ENCODE data around the gene CPED1. TPM values are rescaled to one million over a fixed set of nuclear protein-coding genes. Genes with fewer than 3 reads are reported as not detected.
"Not testable (repeated sequence)": the region's sequence is repeated elsewhere in the genome, so short reads cannot be mapped to it uniquely, and the experiment has no call there.

Gene CPED1
- total and polyA plus RNA-seq, 4 donors: 4.7 to 34.1 (median 16.7) TPM

DNA sequence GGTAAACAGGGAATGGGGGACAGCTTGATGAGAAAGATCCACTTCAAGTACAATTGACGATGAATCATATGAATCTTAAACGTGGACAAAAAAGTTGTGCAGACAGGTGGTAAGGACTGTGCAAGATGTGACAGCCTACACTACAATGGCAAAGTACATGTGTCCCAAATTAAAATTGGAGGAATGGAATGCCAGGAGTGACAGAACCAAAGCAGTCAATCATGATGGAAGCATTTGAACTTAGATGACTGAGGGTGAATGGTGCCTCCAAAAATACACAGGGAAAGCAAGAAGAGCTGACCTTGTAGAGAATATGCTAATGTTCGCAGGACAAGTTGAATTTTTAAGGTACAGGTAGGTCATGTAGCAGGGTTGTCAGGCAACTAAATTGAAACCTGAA lies 189.9 kb downstream of the CPED1 start:
- H3K27ac ChIP-seq (ENCODE audit: low read depth, low read length): no peak overlapping the region
- H3K4me3 ChIP-seq (ENCODE audit: low read depth, low read length): no peak overlapping the region
- no peaks in the 10 kb centered on the region for H3K9me3 ChIP-seq (ENCODE audit: control insufficient read depth, insufficient read depth, low read length)
- WGBS (ENCODE audit: insufficient coverage): 88% methylated on average over 3 of the region's 3 CpGs
- no peak for DNase-seq (ENCODE audit: low read depth in 4 of 6, low spot score in 6 of 6)
- no peaks in the 10 kb centered on the region for H3K36me3 ChIP-seq (ENCODE audit: control insufficient read depth, insufficient read depth, low read length)
- H3K4me1 ChIP-seq (ENCODE audit: control insufficient read depth, insufficient read depth, low read length): no peaks in the 10 kb centered on the region
- no peaks in the 10 kb centered on the region for H3K27me3 ChIP-seq (ENCODE audit: control insufficient read depth, insufficient read depth, low read length)

GRCh38 chr7:121178869-121179497 lies 190.5 kb downstream of the CPED1 start:
- H3K4me3 ChIP-seq (ENCODE audit: low read depth, low read length): no peak overlapping the region
- no peaks in the 10 kb centered on the region for H3K4me1 ChIP-seq (ENCODE audit: control insufficient read depth, insufficient read depth, low read length)
- H3K9me3 ChIP-seq (ENCODE audit: control insufficient read depth, insufficient read depth, low read length): no peaks in the 10 kb centered on the region
- no peak overlapping the region for H3K27ac ChIP-seq (ENCODE audit: low read depth, low read length)
- H3K36me3 ChIP-seq (ENCODE audit: control insufficient read depth, insufficient read depth, low read length): no peaks in the 10 kb centered on the region
- no peak for DNase-seq (ENCODE audit: low read depth in 4 of 6, low spot score in 6 of 6)
- WGBS (ENCODE audit: insufficient coverage): 94% methylated on average over 2 of the region's 2 CpGs
- H3K27me3 ChIP-seq (ENCODE audit: control insufficient read depth, insufficient read depth, low read length): no peaks in the 10 kb centered on the region

GRCh38 chr7:121180436-121181063 lies 192.0 kb downstream of the CPED1 start:
- no peaks in the 10 kb centered on the region for H3K9me3 ChIP-seq (ENCODE audit: control insufficient read depth, insufficient read depth, low read length)
- H3K27me3 ChIP-seq (ENCODE audit: control insufficient read depth, insufficient read depth, low read length): no peaks in the 10 kb centered on the region
- H3K4me3 ChIP-seq (ENCODE audit: low read depth, low read length): no peak overlapping the region
- 100% methylated on average over 1 of the region's 4 CpGs for WGBS (ENCODE audit: insufficient coverage)
- DNase-seq (ENCODE audit: low read depth in 4 of 6, low spot score in 6 of 6): no peak
- no peaks in the 10 kb centered on the region for H3K4me1 ChIP-seq (ENCODE audit: control insufficient read depth, insufficient read depth, low read length)
- no peaks in the 10 kb centered on the region for H3K36me3 ChIP-seq (ENCODE audit: control insufficient read depth, insufficient read depth, low read length)
- H3K27ac ChIP-seq (ENCODE audit: low read depth, low read length): no peak overlapping the region

DNA sequence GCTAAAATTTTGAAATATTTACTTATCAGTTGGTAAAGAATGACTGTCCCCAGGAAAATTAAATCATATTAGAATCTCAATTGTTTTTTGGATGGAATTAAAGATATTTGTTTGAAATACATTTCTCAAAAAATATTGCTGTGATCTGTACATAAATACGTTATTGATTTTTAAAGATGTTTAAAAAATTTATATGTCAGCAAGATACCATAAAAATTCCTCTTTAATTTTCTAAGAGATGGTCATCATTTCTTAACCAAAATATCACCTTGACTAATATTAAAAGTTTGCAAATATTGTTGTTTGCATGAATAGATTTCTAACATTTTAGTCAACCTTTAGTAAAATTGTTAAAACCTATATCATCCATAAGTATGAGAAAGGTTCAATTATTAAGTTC lies 192.8 kb downstream of the CPED1 start:
- WGBS (ENCODE audit: insufficient coverage): no CpG with 5 or more reads among the region's 1 CpG
- H3K36me3 ChIP-seq (ENCODE audit: control insufficient read depth, insufficient read depth, low read length): no peaks in the 10 kb centered on the region
- no peak for DNase-seq (ENCODE audit: low read depth in 4 of 6, low spot score in 6 of 6)

DNA sequence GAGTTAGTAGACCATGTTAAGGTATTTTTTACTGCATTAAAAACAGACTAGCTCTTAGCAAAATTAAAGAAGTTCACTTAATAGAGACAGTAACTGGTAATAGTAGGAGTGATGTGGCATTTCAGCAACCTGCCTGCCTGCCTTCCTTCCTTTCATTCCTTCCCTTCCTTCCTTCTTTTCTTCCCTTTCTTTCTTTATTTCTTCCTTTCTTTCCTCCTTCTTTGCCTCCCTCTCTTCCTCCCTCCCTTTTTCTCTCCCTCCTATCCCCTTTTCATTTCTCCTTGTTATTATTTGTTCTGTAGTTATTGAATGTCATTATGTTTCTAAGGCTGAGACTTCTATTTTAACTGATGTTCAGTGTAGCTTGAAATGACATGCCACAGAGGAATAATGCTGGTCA lies 193.8 kb downstream of the CPED1 start:
- H3K36me3 ChIP-seq (ENCODE audit: control insufficient read depth, insufficient read depth, low read length): no peaks in the 10 kb centered on the region
- H3K4me1 ChIP-seq (ENCODE audit: control insufficient read depth, insufficient read depth, low read length): no peaks in the 10 kb centered on the region
- no peak overlapping the region for H3K4me3 ChIP-seq (ENCODE audit: low read depth, low read length)
- no peak overlapping the region for H3K27ac ChIP-seq (ENCODE audit: low read depth, low read length)
- no peaks in the 10 kb centered on the region for H3K9me3 ChIP-seq (ENCODE audit: control insufficient read depth, insufficient read depth, low read length)
- H3K27me3 ChIP-seq (ENCODE audit: control insufficient read depth, insufficient read depth, low read length): no peaks in the 10 kb centered on the region
- DNase-seq (ENCODE audit: low read depth in 4 of 6, low spot score in 6 of 6): no peak

More for the DNA sequence above, 192.8 kb downstream of the CPED1 start:
- H3K27ac ChIP-seq (ENCODE audit: low read depth, low read length): no peak overlapping the region
- no peaks in the 10 kb centered on the region for H3K9me3 ChIP-seq (ENCODE audit: control insufficient read depth, insufficient read depth, low read length)
- H3K4me3 ChIP-seq (ENCODE audit: low read depth, low read length): no peak overlapping the region
- no peaks in the 10 kb centered on the region for H3K27me3 ChIP-seq (ENCODE audit: control insufficient read depth, insufficient read depth, low read length)
- no peaks in the 10 kb centered on the region for H3K4me1 ChIP-seq (ENCODE audit: control insufficient read depth, insufficient read depth, low read length)

DNA sequence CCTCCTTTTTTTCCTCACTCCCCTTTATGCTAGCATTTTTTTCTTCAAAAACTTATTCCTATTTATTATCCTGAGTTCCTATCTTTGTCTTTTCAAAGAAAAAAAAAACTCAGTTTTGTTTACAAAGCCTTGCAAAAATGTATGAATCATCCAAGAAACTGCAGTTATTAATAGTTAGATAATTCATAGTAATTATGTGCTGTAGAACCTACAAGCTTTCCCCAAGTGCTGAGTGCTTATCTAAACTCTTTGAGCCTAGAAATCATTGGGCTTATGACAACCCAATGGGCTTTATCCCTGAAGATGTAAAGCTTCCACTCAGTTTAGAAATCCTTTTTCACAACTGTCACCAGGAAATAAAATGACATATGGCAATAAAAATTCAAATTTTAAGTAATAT lies 194.4 kb downstream of the CPED1 start:
- no peak for DNase-seq (ENCODE audit: low read depth in 4 of 6, low spot score in 6 of 6)
- Histone ChIP-seq H3K36me3 (ENCODE audit: control insufficient read depth, insufficient read depth, low read length) (no peaks in the 10 kb centered on the region), H3K27me3 (ENCODE audit: control insufficient read depth, insufficient read depth, low read length) (no peaks in the 10 kb centered on the region), H3K4me3 (ENCODE audit: low read depth, low read length) (no peak overlapping the region), H3K9me3 (ENCODE audit: control insufficient read depth, insufficient read depth, low read length) (no peaks in the 10 kb centered on the region), H3K4me1 (ENCODE audit: control insufficient read depth, insufficient read depth, low read length) (no peaks in the 10 kb centered on the region), H3K27ac (ENCODE audit: low read depth, low read length) (no peak overlapping the region)

DNA sequence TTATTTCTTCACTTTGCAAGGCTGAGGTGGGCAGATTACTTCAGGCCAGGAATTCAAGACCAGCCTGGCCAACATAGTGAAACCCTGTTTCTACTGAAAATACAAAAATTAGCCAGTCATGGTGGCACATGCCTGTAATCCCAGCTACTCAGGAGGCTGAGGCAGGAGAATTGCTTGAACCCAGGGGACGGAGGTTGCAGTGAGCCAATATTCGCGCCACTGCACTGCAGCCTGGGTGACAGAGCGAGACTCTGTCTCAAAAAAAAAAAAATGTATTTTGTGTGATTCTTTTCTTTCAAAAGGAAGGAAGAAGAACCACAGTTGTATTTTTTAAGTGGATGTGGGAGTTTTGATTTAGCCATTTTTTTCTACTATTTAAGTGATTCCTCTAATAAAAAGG lies 195.4 kb downstream of the CPED1 start:
- not testable (repeated sequence) for H3K27ac ChIP-seq (ENCODE audit: low read depth, low read length); DNase-seq (ENCODE audit: low read depth in 4 of 6, low spot score in 6 of 6); H3K9me3 ChIP-seq (ENCODE audit: control insufficient read depth, insufficient read depth, low read length); H3K36me3 ChIP-seq (ENCODE audit: control insufficient read depth, insufficient read depth, low read length); H3K4me1 ChIP-seq (ENCODE audit: control insufficient read depth, insufficient read depth, low read length); H3K4me3 ChIP-seq (ENCODE audit: low read depth, low read length); H3K27me3 ChIP-seq (ENCODE audit: control insufficient read depth, insufficient read depth, low read length)
- no CpG with 5 or more reads among the region's 4 CpGs for WGBS (ENCODE audit: insufficient coverage)

DNA sequence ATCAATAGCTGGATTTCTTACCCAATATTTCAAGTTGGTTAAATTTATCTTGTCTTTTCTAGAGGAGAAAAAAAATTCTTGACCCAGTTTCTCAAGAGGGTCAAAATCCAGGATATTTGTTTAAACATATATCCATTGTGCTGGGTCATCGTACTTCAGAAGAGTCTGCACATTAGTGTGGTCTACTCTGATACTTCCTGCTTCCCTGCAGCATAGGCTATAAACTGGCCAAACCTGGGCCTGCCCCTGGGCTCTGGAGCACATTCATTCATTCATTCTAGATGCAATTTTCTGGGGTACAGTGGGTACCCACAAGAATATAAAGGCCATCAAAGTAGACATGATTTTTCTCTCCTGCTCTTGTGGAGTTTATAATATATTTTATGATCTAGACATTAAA lies 198.2 kb downstream of the CPED1 start:
- no peaks in the 10 kb centered on the region for H3K27me3 ChIP-seq (ENCODE audit: control insufficient read depth, insufficient read depth, low read length)
- no peaks in the 10 kb centered on the region for H3K9me3 ChIP-seq (ENCODE audit: control insufficient read depth, insufficient read depth, low read length)
- no peak overlapping the region for H3K4me3 ChIP-seq (ENCODE audit: low read depth, low read length)
- 86% methylated on average over 1 of the region's 1 CpG for WGBS (ENCODE audit: insufficient coverage)
- no peaks in the 10 kb centered on the region for H3K4me1 ChIP-seq (ENCODE audit: control insufficient read depth, insufficient read depth, low read length)
- no peaks in the 10 kb centered on the region for H3K36me3 ChIP-seq (ENCODE audit: control insufficient read depth, insufficient read depth, low read length)
- DNase-seq (ENCODE audit: low read depth in 4 of 6, low spot score in 6 of 6): no peak
- H3K27ac ChIP-seq (ENCODE audit: low read depth, low read length): no peak overlapping the region

DNA sequence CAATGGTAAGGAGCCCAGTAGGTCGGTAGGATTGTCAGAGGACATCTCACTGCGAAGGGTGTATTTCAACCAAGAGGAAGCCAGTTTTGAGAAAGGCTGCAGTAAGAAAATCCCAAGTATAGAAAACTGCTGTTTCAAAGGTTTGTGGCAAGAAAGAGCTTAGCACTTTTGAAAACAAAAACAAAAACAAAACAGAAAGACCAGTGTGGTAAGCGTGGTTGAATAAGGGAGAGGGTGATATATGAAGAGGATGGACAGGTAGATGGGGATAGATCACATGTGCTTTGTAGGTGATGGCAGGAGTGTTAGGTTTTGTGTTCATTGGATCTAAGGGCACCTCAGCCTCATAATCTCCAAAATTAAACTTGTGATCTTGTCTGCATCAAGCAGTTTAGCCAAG lies 198.7 kb downstream of the CPED1 start:
- Histone ChIP-seq H3K9me3 (ENCODE audit: control insufficient read depth, insufficient read depth, low read length) (no peaks in the 10 kb centered on the region), H3K27me3 (ENCODE audit: control insufficient read depth, insufficient read depth, low read length) (no peaks in the 10 kb centered on the region), H3K27ac (ENCODE audit: low read depth, low read length) (no peak overlapping the region), H3K4me1 (ENCODE audit: control insufficient read depth, insufficient read depth, low read length) (no peaks in the 10 kb centered on the region), H3K36me3 (ENCODE audit: control insufficient read depth, insufficient read depth, low read length) (no peaks in the 10 kb centered on the region), H3K4me3 (ENCODE audit: low read depth, low read length) (no peak overlapping the region)
- DNase-seq (ENCODE audit: low read depth in 4 of 6, low spot score in 6 of 6): no peak
- 78% methylated on average over 1 of the region's 3 CpGs for WGBS (ENCODE audit: insufficient coverage)

GRCh38 chr7:121187676-121188075 lies 199.2 kb downstream of the CPED1 start:
- no peak for DNase-seq (ENCODE audit: low read depth in 4 of 6, low spot score in 6 of 6)

More at GRCh38 chr7:121187676-121188075, 199.2 kb downstream of the CPED1 start:
- Histone ChIP-seq H3K4me3 (ENCODE audit: low read depth, low read length) (no peak overlapping the region), H3K27me3 (ENCODE audit: control insufficient read depth, insufficient read depth, low read length) (no peaks in the 10 kb centered on the region), H3K9me3 (ENCODE audit: control insufficient read depth, insufficient read depth, low read length) (no peaks in the 10 kb centered on the region), H3K27ac (ENCODE audit: low read depth, low read length) (no peak overlapping the region), H3K4me1 (ENCODE audit: control insufficient read depth, insufficient read depth, low read length) (no peaks in the 10 kb centered on the region), H3K36me3 (ENCODE audit: control insufficient read depth, insufficient read depth, low read length) (no peaks in the 10 kb centered on the region)
